WTC11 (cell line): ENCODE measurements around the gene HSD17B8. TPM values are rescaled to one million over a fixed set of nuclear protein-coding genes. Genes with fewer than 3 reads are reported as not detected.

Experiments used
- ATAC-seq: fragments of 200-7000 bp; cut with Tn5 transposase; 2 replicates; pipeline ENCODE4 v1.10.0; 2021; ENCODE audit warnings: mild to moderate bottlenecking, moderate library complexity
- CTCF ChIA-PET: fragments of 300-600 bp; sonication (Branson Sonifier 250); formaldehyde crosslinking; loops from one replicate; lab custom pipeline; 2021; ENCODE audit warnings: antibody characterized with exemption; lab: Charles Lee
- POLR2A ChIA-PET: fragments of 350-600 bp; sonication (Branson Sonifier 250); formaldehyde crosslinking; loops from one replicate; lab custom pipeline; 2021; ENCODE audit warnings: antibody characterized with exemption; lab: Charles Lee
- DNase-seq: peaks from one replicate; pipeline ENCODE4 v3.0.0; 2021; ENCODE audit warnings: low spot score
- H3K27ac Mint-ChIP-seq: 2 replicates; pipeline ENCODE4 v1.8.0; 2021; ENCODE audit warnings: mixed read lengths
- H3K27me3 Mint-ChIP-seq: 2 replicates; pipeline ENCODE4 v1.8.0; 2021; ENCODE audit warnings: low read depth, mild to moderate bottlenecking, moderate library complexity, mixed read lengths
- H3K36me3 Mint-ChIP-seq: 2 replicates; pipeline ENCODE4 v1.8.0; 2021; ENCODE audit warnings: mixed read lengths
- H3K4me1 Mint-ChIP-seq: 2 replicates; pipeline ENCODE4 v1.8.0; 2022; ENCODE audit warnings: mixed read lengths
- H3K4me3 Mint-ChIP-seq: 2 replicates; pipeline ENCODE4 v1.8.0; 2021; ENCODE audit warnings: mild to moderate bottlenecking, moderate library complexity, mixed read lengths
- H3K9me3 Mint-ChIP-seq: 2 replicates; pipeline ENCODE4 v1.8.0; 2021; ENCODE audit warnings: mixed read lengths
- ATF2 ChIP-seq: sonication (generic); formaldehyde crosslinking; IDR thresholded peaks from 2 replicates; pipeline ENCODE4 v1.8.1; 2022; ENCODE audit warnings: low read depth, missing genetic modification reagents, borderline replicate concordance
- ATF3 ChIP-seq: sonication (generic); formaldehyde crosslinking; conservative IDR thresholded peaks from 2 replicates; pipeline ENCODE4 v1.8.1; 2022; ENCODE audit warnings: mild to moderate bottlenecking, missing genetic modification reagents
- CBFB ChIP-seq: sonication (generic); formaldehyde crosslinking; IDR thresholded peaks from 2 replicates; pipeline ENCODE4 v1.8.1; 2022; ENCODE audit warnings: mild to moderate bottlenecking, low read depth, missing genetic modification reagents
- CREM ChIP-seq: sonication (generic); formaldehyde crosslinking; IDR thresholded peaks from 2 replicates; pipeline ENCODE4 v1.8.1; 2022; ENCODE audit warnings: mild to moderate bottlenecking, missing genetic modification reagents, moderate library complexity
- CTCF ChIP-seq: fragments of 200-600 bp; IDR thresholded peaks from 2 replicates; pipeline ENCODE4 v1.8.0; 2022; ENCODE audit warnings: antibody characterized with exemption
- FOXP1 ChIP-seq: sonication (generic); formaldehyde crosslinking; IDR thresholded peaks from 2 replicates; pipeline ENCODE4 v1.8.0; 2022; ENCODE audit warnings: missing genetic modification reagents, mild to moderate bottlenecking, moderate library complexity, borderline replicate concordance
- FOXP4 ChIP-seq: sonication (generic); formaldehyde crosslinking; IDR thresholded peaks from 2 replicates; pipeline ENCODE4 v1.8.0; 2022; ENCODE audit warnings: mild to moderate bottlenecking, missing genetic modification reagents
- GRHL2 ChIP-seq: fragments of 250-450 bp; sonication (Bioruptor Pico); IDR thresholded peaks from 2 replicates; pipeline ENCODE4 v1.8.0; 2022; ENCODE audit warnings: mild to moderate bottlenecking, moderate library complexity; ENCODE audit not compliant: insufficient replicate concordance, severe bottlenecking
- IRF1 ChIP-seq: sonication (generic); formaldehyde crosslinking; IDR thresholded peaks from 2 replicates; pipeline ENCODE4 v1.8.0; 2023; ENCODE audit warnings: missing genetic modification reagents
- NR2C2 ChIP-seq: sonication (generic); formaldehyde crosslinking; IDR thresholded peaks from 2 replicates; pipeline ENCODE4 v1.8.0; 2022; ENCODE audit warnings: mild to moderate bottlenecking, missing genetic modification reagents
- NR3C1 ChIP-seq: sonication (generic); formaldehyde crosslinking; conservative IDR thresholded peaks from 2 replicates; pipeline ENCODE4 v1.8.1; 2023; ENCODE audit warnings: low read depth, mild to moderate bottlenecking, missing genetic modification reagents
- PREB ChIP-seq: sonication (generic); formaldehyde crosslinking; IDR thresholded peaks from 2 replicates; pipeline ENCODE4 v1.8.1; 2022; ENCODE audit warnings: mild to moderate bottlenecking, missing genetic modification reagents, moderate library complexity, borderline replicate concordance
- SOX15 ChIP-seq: fragments of 250-450 bp; sonication (Bioruptor Pico); IDR thresholded peaks from 2 replicates; pipeline ENCODE4 v1.9.0; 2021; ENCODE audit warnings: mild to moderate bottlenecking
- TEAD4 ChIP-seq: sonication (generic); formaldehyde crosslinking; IDR thresholded peaks from 2 replicates; pipeline ENCODE4 v1.8.0; 2022; ENCODE audit warnings: mild to moderate bottlenecking, missing genetic modification reagents
- ZBTB43 ChIP-seq: sonication (generic); formaldehyde crosslinking; IDR thresholded peaks from 2 replicates; pipeline ENCODE4 v1.8.1; 2023; ENCODE audit warnings: mild to moderate bottlenecking, missing genetic modification reagents
- ZNF263 ChIP-seq: sonication (generic); formaldehyde crosslinking; IDR thresholded peaks from 2 replicates; pipeline ENCODE4 v1.8.1; 2022; ENCODE audit warnings: low read depth, mild to moderate bottlenecking, moderate library complexity, missing genetic modification reagents
- ZNF396 ChIP-seq: fragments of 250-450 bp; sonication (Bioruptor Pico); IDR thresholded peaks from 2 replicates; pipeline ENCODE4 v1.8.0; 2021; ENCODE audit warnings: mild to moderate bottlenecking, moderate library complexity, borderline replicate concordance
- ZNF532 ChIP-seq: fragments of 250-450 bp; sonication (Bioruptor Pico); IDR thresholded peaks from 2 replicates; pipeline ENCODE4 v1.9.0; 2021; ENCODE audit warnings: mild to moderate bottlenecking, borderline replicate concordance
- ZNF671 ChIP-seq: fragments of 250-450 bp; sonication (Bioruptor Pico); IDR thresholded peaks from 2 replicates; pipeline ENCODE4 v1.8.0; 2021; ENCODE audit warnings: mild to moderate bottlenecking
- total RNA-seq: library from RNA; stranded (reverse); gene quantifications from 3 replicates; pipeline ENCODE4 v1.2.3, GENCODE V29; 2021

The HSD17B8 gene
- total RNA-seq, 1 experiment from 2014 or later = 8.1 TPM

GRCh38 chr6:33187809-33188208 is 16.6 kb upstream of the HSD17B8 start:
- POLR2A ChIA-PET = no interaction called here

GRCh38 chr6:33189164-33189563 is 15.3 kb upstream of the HSD17B8 start:
- DNase-seq (no peak), ATAC-seq (no peak)
- POLR2A ChIA-PET = no interaction called here
- Mint-ChIP-seq H3K9me3 (no peaks in the 10 kb centered on the region), H3K4me1 (peaks cover 15% of the 10 kb centered on the region), H3K27ac (no peak overlapping the region), H3K27me3 (peaks cover 37% of the 10 kb centered on the region), H3K4me3 (no peak overlapping the region), H3K36me3 (no peaks in the 10 kb centered on the region)
- CTCF ChIA-PET = interaction anchor here (0.9 to 2.0 kb wide), 4 partner anchors 17 to 63 kb away, joined by 3 to 7 read pairs (median 5); no protein-coding TSS in a partner anchor
- TF ChIP-seq TEAD4 (CRISPR knock-in tag) (no peak), GRHL2 (CRISPR knock-in tag) (no peak), FOXP4 (CRISPR knock-in tag) (no peak), ZNF532 (CRISPR knock-in tag) (no peak), ZNF263 (no peak), NR2C2 (no peak), CREM (no peak), FOXP1 (CRISPR knock-in tag) (no peak), SOX15 (no peak), ATF2 (CRISPR knock-in tag) (no peak), PREB (CRISPR knock-in tag) (no peak), ZBTB43 (CRISPR knock-in tag) (no peak)

More at GRCh38 chr6:33187809-33188208, 16.6 kb upstream of the HSD17B8 start:
- Mint-ChIP-seq H3K9me3 (peaks cover 10% of the 10 kb centered on the region), H3K36me3 (no peaks in the 10 kb centered on the region), H3K4me3 (no peak overlapping the region), H3K27me3 (peaks cover 36% of the 10 kb centered on the region), H3K4me1 (peaks cover 18% of the 10 kb centered on the region), H3K27ac (no peak overlapping the region)
- no peak for TF ChIP-seq ZNF671 (CRISPR knock-in tag)
- no peak for TF ChIP-seq NR3C1 (CRISPR knock-in tag)
- no peak for TF ChIP-seq IRF1
- no peak for TF ChIP-seq ATF3
- no peak for TF ChIP-seq CTCF
- no peak for TF ChIP-seq CBFB (CRISPR knock-in tag)
- no peak for TF ChIP-seq ZNF396 (CRISPR knock-in tag)
- CTCF ChIA-PET = no interaction called here
- ATAC-seq (no peak), DNase-seq (no peak)
